Esophagus squamous epithelium (tissue), 5 donors: ENCODE measurements around the gene BMERB1. TPM values are rescaled to one million over a fixed set of nuclear protein-coding genes. Genes with fewer than 3 reads are reported as not detected.
"Not testable (repeated sequence)": the region's sequence is repeated elsewhere in the genome, so short reads cannot be mapped to it uniquely, and the experiment has no call there.

Source experiments
- DNase-seq: peaks from one replicate; lab custom pipeline; 2025; lab: John Stamatoyannopoulos, UW
- H3K27ac ChIP-seq, 4 donors: fragments of 200-600 bp; sonication (generic); one replicate each; pipeline ENCODE4 v1.5.1; 2016 to 2019; ENCODE audit warnings: mild to moderate bottlenecking in 1 of 4
- H3K27me3 ChIP-seq, 4 donors: fragments of 200-600 bp; sonication (generic); 1 replicate in 3 of 4; 2 replicates in 1 of 4; pipeline versions ENCODE4 v1.5.1 to v1.6.0; 2017 to 2021; ENCODE audit warnings: antibody characterized with exemption in 1 of 4
- H3K36me3 ChIP-seq, 3 donors: fragments of 200-600 bp; sonication (generic); one replicate each; pipeline ENCODE4 v1.5.1; 2016 to 2019
- H3K4me1 ChIP-seq, 3 donors: fragments of 200-600 bp; sonication (generic); one replicate each; pipeline ENCODE4 v1.5.1; 2017 to 2019
- H3K4me3 ChIP-seq, 4 donors: fragments of 200-600 bp; sonication (generic); 1 replicate in 3 of 4; 2 replicates in 1 of 4; pipeline ENCODE4 v1.5.1; 2016 to 2019; ENCODE audit warnings: mild to moderate bottlenecking in 2 of 4, moderate library complexity in 1 of 4
- H3K9me3 ChIP-seq, 3 donors: fragments of 200-600 bp; sonication (generic); one replicate each; pipeline ENCODE4 v1.5.1; 2016 to 2019
- POLR2A ChIP-seq, 4 donors: fragments of 450-650 bp; IDR thresholded peaks; one replicate each; pipeline ENCODE4 v1.6.1; 2017; ENCODE audit warnings: antibody characterized with exemption in 4 of 4, mild to moderate bottlenecking in 4 of 4, moderate library complexity in 3 of 4
- WGBS, 2 donors: methylation state at CpG; one replicate each; pipeline ENCODE4 v1.1.5; 2018; 5-methylcytosine and 5-hydroxymethylcytosine counted together
- intact Hi-C: fragments of 100-400 bp; cut with DNase I; formaldehyde crosslinking; loops from one replicate; pipeline ENCODE4 v1.15.0; 2022
- total RNA-seq, 4 donors: library from RNA; depleted of rRNA; stranded (reverse); fragments of >200 nt; gene quantifications; one replicate each; pipeline ENCODE4 v1.1.0, GENCODE V29; 2016
- TF ChIP-seq, protein P1 (sequence below), 6 experiments: fragments of 450-650 bp in 4 of 6; fragments of 200-600 bp in 2 of 6; sonication (generic) in 2 of 6; IDR thresholded peaks; one replicate each; pipeline ENCODE4 v1.5.1; 2016 to 2019; ENCODE audit warnings: antibody characterized with exemption in 6 of 6, mild to moderate bottlenecking in 4 of 6, moderate library complexity in 4 of 6
- donor health status: DM: yes; HTN: yes; CAD: no.

Gene BMERB1
- total RNA-seq, 4 donors from 2014 or later, result 3.4 to 38.1 (median 14.9) TPM

- Histone ChIP-seq H3K36me3 (no peaks in the 10 kb centered on the region), H3K27me3 (peaks cover 0 to 34% (median 3%) of the 10 kb centered on the region in 4 donors), H3K4me3 (peak overlapping the region; percentile 45 to 83 (median 62)), H3K27ac (peak overlapping the region; percentile 71 to 89 (median 83)), H3K4me1 (peaks cover 4 to 29% (median 11%) of the 10 kb centered on the region in 3 donors), H3K9me3 (no peaks in the 10 kb centered on the region)
- no peak for DNase-seq
- TF ChIP-seq, protein P1, sequence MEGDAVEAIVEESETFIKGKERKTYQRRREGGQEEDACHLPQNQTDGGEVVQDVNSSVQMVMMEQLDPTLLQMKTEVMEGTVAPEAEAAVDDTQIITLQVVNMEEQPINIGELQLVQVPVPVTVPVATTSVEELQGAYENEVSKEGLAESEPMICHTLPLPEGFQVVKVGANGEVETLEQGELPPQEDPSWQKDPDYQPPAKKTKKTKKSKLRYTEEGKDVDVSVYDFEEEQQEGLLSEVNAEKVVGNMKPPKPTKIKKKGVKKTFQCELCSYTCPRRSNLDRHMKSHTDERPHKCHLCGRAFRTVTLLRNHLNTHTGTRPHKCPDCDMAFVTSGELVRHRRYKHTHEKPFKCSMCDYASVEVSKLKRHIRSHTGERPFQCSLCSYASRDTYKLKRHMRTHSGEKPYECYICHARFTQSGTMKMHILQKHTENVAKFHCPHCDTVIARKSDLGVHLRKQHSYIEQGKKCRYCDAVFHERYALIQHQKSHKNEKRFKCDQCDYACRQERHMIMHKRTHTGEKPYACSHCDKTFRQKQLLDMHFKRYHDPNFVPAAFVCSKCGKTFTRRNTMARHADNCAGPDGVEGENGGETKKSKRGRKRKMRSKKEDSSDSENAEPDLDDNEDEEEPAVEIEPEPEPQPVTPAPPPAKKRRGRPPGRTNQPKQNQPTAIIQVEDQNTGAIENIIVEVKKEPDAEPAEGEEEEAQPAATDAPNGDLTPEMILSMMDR (IDR thresholded peaks at IDR 0.05), result no peak
- TF ChIP-seq POLR2A (IDR thresholded peaks at IDR 0.05), result no peak
- 32 to 45% methylated on average over 12 of the region's 12 CpGs for WGBS, 2 donors
- intact Hi-C loops, result no loop called here
Observed at GRCh38 chr16:15434079-15434424, 336 bp upstream of the BMERB1 start.

DNA sequence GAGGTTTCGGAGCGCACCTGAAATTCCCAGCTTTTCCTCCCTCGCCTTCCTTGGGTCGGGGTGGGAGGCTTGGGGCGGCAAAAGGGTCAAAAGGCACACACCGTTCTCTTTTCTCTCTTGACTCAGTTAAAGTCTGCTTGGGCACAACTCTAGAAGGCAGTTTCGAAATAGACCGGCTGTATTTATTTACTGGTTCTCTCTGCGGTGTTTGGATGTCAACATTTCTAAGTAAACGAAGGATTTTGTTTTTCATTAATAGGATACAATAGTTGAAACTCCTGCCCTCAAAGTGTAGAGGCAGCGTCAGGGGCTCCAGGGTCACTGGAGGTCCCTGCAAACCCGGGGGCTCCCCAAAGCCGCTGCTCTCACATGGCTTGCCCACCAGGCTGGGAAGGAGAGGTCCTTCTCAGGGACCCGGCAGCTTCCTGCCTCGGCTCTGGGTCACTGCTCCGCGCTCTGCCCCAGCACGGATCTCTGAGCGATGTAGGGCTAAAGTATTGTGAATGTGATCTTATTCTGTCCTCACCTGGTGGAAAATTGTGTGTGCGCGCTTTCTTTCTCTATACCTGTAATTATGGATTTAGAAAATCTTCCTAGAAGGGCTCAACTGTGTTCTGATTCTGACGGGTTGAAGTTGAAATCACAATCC lies 952 bp downstream of the BMERB1 start:
- Histone ChIP-seq H3K36me3 (no peaks in the 10 kb centered on the region), H3K4me1 (peaks cover 7 to 40% (median 11%) of the 10 kb centered on the region in 3 donors), H3K9me3 (no peaks in the 10 kb centered on the region), H3K4me3 (peak overlapping the region; percentile 45 to 83 (median 62)), H3K27ac (peak overlapping the region; percentile 71 to 89 (median 83)), H3K27me3 (peaks cover 0 to 34% (median 3%) of the 10 kb centered on the region in 4 donors)
- no peak for DNase-seq
- WGBS, 2 donors, result 7 to 19% methylated on average over 21 of the region's 22 CpGs
- intact Hi-C loops, result no loop called here
- TF ChIP-seq POLR2A (IDR thresholded peaks at IDR 0.05), result no peak
- TF ChIP-seq, protein P1 (IDR thresholded peaks at IDR 0.05), result peak in 1 of 6 experiments; percentile 9

DNA sequence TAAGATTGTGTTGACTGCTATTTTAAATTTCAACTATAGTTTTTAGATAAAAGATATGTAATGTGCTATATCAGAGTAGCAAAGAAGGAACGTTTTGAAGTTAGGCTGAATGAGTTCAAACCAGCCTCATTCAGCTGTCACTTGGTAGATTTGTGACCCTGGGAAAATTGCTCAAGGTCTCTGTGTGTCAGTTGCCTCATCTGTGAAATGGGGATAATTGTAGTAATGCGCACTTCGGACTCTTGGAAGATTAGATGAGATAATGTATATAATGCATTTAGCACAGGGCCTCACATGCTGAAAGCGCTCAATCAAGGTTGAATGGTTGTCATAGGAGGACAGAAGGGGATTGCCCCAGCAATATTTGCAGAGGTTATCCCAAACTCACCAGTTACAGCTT lies 4.7 kb downstream of the BMERB1 start:
- peaks cover 7 to 44% (median 11%) of the 10 kb centered on the region in 3 donors for H3K4me1 ChIP-seq
- no peak overlapping the region for H3K4me3 ChIP-seq
- H3K27me3 ChIP-seq, result peaks cover 0 to 25% (median 3%) of the 10 kb centered on the region in 4 donors
- H3K36me3 ChIP-seq, result no peaks in the 10 kb centered on the region
- intact Hi-C loops, result no loop called here
- 83 to 85% methylated on average over 4 of the region's 4 CpGs for WGBS, 2 donors
- H3K27ac ChIP-seq, result no peak overlapping the region
- H3K9me3 ChIP-seq, result no peaks in the 10 kb centered on the region
- TF ChIP-seq POLR2A (IDR thresholded peaks at IDR 0.05), result no peak
- TF ChIP-seq, protein P1 (IDR thresholded peaks at IDR 0.05), result no peak
- DNase-seq, result no peak

DNA sequence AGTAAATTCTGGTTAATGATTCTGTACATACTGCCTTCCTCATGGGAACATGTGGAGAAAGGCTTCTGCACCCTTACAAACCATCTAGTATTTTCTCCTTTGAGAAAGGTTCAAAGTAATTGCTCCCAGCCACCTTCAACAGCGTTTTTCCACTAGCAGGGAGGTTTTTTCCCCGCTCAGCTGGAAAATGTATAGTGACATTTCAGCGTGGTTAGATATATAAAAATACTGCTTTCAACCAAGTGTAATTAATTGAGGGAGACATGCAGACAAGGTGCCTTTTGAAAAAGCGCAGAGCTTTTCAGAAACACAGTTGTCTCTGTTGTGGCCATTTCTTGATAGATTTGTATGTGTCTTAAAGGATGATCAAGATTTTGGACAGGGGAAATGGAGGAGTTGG lies 5.1 kb downstream of the BMERB1 start:
- H3K27ac ChIP-seq, result peak overlapping the region in 2 of 4 donors; percentile 15 to 66
- H3K9me3 ChIP-seq, result no peaks in the 10 kb centered on the region
- 84 to 89% methylated on average over 4 of the region's 4 CpGs for WGBS, 2 donors
- H3K4me1 ChIP-seq, result peaks cover 7 to 40% (median 10%) of the 10 kb centered on the region in 3 donors
- H3K36me3 ChIP-seq, result no peaks in the 10 kb centered on the region
- TF ChIP-seq, protein P1 (IDR thresholded peaks at IDR 0.05), result no peak
- TF ChIP-seq POLR2A (IDR thresholded peaks at IDR 0.05), result no peak
- intact Hi-C loops, result no loop called here
- no peak overlapping the region for H3K4me3 ChIP-seq
- peaks cover 0 to 20% (median 3%) of the 10 kb centered on the region in 4 donors for H3K27me3 ChIP-seq
- no peak for DNase-seq

DNA sequence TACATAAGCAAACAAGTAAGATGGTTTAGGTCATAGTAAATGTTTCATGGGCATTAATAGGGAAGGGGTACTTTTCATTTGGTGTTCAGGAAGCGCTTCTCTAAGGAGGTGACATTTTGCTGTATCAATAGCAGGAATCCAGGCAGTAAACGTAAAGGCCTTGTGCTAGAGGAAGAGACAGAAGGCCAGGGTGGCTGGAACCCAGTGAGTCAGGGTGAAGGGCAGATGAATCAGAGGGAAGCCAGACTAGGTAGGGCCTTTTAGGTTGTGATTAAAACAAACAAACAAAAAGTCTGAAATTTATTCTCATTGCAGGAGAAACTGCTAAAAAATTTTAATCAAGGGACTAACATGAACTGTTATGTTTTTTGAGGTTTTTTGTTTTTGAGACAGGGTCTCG lies 6.5 kb downstream of the BMERB1 start:
- WGBS, 2 donors, result 71 to 80% methylated on average over 3 of the region's 3 CpGs
- intact Hi-C loops, result no loop called here
- Histone ChIP-seq H3K4me3 (no peak overlapping the region), H3K36me3 (no peaks in the 10 kb centered on the region), H3K27me3 (peaks cover 0 to 7% (median 0%) of the 10 kb centered on the region in 4 donors), H3K27ac (peak overlapping the region in 1 of 4 donors; percentile 5), H3K4me1 (peaks cover 0 to 27% (median 2%) of the 10 kb centered on the region in 3 donors), H3K9me3 (peaks cover 0 to 5% (median 0%) of the 10 kb centered on the region in 3 donors)
- DNase-seq, result no peak
- TF ChIP-seq, protein P1 (IDR thresholded peaks at IDR 0.05), result no peak
- TF ChIP-seq POLR2A (IDR thresholded peaks at IDR 0.05), result no peak

DNA sequence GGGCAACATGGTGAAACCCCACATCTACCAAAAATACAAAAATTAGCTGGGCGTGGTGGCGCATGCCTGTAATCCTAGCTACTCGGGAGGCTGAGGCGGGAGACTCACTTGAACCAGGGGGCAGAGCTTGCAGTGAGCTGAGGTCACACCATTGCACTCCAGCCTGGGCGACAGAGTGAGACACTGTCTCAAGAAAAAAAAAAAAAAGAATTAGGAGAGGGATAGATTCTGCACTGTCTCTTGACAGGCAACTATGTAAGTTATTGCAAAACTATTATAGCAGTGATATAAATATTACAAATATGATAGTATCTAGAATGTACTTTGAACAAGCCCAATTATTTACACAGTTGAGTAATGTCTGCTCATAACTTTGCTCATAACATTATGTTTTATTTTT lies 7.8 kb downstream of the BMERB1 start:
- H3K36me3 ChIP-seq, H3K27me3 ChIP-seq, DNase-seq, H3K9me3 ChIP-seq, intact Hi-C loops, H3K4me3 ChIP-seq: not testable (repeated sequence)
- peaks cover 0 to 19% (median 2%) of the 10 kb centered on the region in 3 donors for H3K4me1 ChIP-seq
- peak overlapping the region in 3 of 4 donors; percentile 21 to 35 (median 27) for H3K27ac ChIP-seq
- WGBS, 2 donors, result 83 to 86% methylated on average over 5 of the region's 5 CpGs
